GM12878 (cell line): ENCODE measurements around the gene DYDC2. TPM values are rescaled to one million over a fixed set of nuclear protein-coding genes. Genes with fewer than 3 reads are reported as not detected.

Experiments used
- ATF2 ChIP-seq: IDR thresholded peaks from 2 replicates; pipeline ENCODE4 v1.6.1; 2012; ENCODE audit warnings: low read length, inconsistent platforms
- BCL11A ChIP-seq: IDR thresholded peaks from 2 replicates; pipeline ENCODE4 v1.6.1; 2011; ENCODE audit warnings: low read depth, low read length
- BMI1 ChIP-seq: fragments of 450-650 bp; IDR thresholded peaks from 2 replicates; pipeline ENCODE4 v1.6.1; 2016; ENCODE audit warnings: mild to moderate bottlenecking, moderate library complexity, borderline replicate concordance
- CBFB ChIP-seq: IDR thresholded peaks from 2 replicates; pipeline ENCODE4 v1.6.1; 2016; ENCODE audit warnings: antibody characterized with exemption, low read depth
- CHD1 ChIP-seq: IDR thresholded peaks from 2 replicates; pipeline ENCODE4 v1.6.1; 2012; ENCODE audit warnings: low read depth, low read length, improper control_type of control experiment
- E2F4 ChIP-seq: IDR thresholded peaks from 2 replicates; pipeline ENCODE4 v1.6.1; 2012; ENCODE audit warnings: low read depth, low read length, improper control_type of control experiment
- ETV6 ChIP-seq, 2 experiments: fragments of 450-650 bp in 1 of 2; IDR thresholded peaks in 1 of 2; conservative IDR thresholded peaks in 1 of 2; 2 replicates each; pipeline ENCODE4 v1.6.1; 2014; ENCODE audit warnings: antibody characterized with exemption in 1 of 2, borderline replicate concordance in 1 of 2, low read depth in 1 of 2, mild to moderate bottlenecking in 1 of 2, moderate library complexity in 1 of 2
- EZH2 ChIP-seq: IDR thresholded peaks from 2 replicates; pipeline ENCODE4 v1.6.1; 2012; ENCODE audit warnings: low read depth, mild to moderate bottlenecking, control low read depth, inconsistent platforms, low read length, borderline replicate concordance; ENCODE audit not compliant: control insufficient read depth
- GATAD2B ChIP-seq: fragments of 450-650 bp; conservative IDR thresholded peaks from 2 replicates; pipeline ENCODE4 v1.6.1; 2017; ENCODE audit warnings: low read depth, mild to moderate bottlenecking, moderate library complexity
- IRF3 ChIP-seq: fragments of 450-650 bp; IDR thresholded peaks from 2 replicates; pipeline ENCODE4 v1.6.1; 2014; ENCODE audit warnings: mild to moderate bottlenecking
- KDM1A ChIP-seq: fragments of 200-600 bp; sonication (generic); IDR thresholded peaks from 2 replicates; pipeline ENCODE4 v1.6.1; 2016; ENCODE audit warnings: borderline replicate concordance
- MEF2A ChIP-seq: IDR thresholded peaks from 2 replicates; pipeline ENCODE4 v1.6.1; 2011; ENCODE audit warnings: low read depth, mild to moderate bottlenecking, low read length, moderate library complexity; ENCODE audit not compliant: insufficient read depth
- MLLT1 ChIP-seq: fragments of 450-650 bp; IDR thresholded peaks from 2 replicates; pipeline ENCODE4 v1.6.1; 2016; ENCODE audit warnings: mild to moderate bottlenecking
- NFYB ChIP-seq: IDR thresholded peaks from 2 replicates; pipeline ENCODE4 v1.6.1; 2011; ENCODE audit warnings: low read depth, mild to moderate bottlenecking, low read length, improper control_type of control experiment, moderate library complexity; ENCODE audit not compliant: insufficient read depth
- NR2C2 ChIP-seq: IDR thresholded peaks from 2 replicates; pipeline ENCODE4 v1.6.1; 2011; ENCODE audit warnings: borderline replicate concordance, low read depth; ENCODE audit not compliant: control insufficient read depth, insufficient read length
- PKNOX1 ChIP-seq: fragments of 450-650 bp; IDR thresholded peaks from 2 replicates; pipeline ENCODE4 v1.6.1; 2016; ENCODE audit warnings: mild to moderate bottlenecking
- POLR2A ChIP-seq: IDR thresholded peaks from 2 replicates; pipeline ENCODE4 v1.6.1; 2011; ENCODE audit warnings: low read depth, mild to moderate bottlenecking, low read length
- SKIL ChIP-seq: fragments of 450-650 bp; IDR thresholded peaks from 2 replicates; pipeline ENCODE4 v1.6.1; 2017; ENCODE audit warnings: mild to moderate bottlenecking, low read depth, inconsistent platforms; ENCODE audit not compliant: poor library complexity, severe bottlenecking
- SREBF2 ChIP-seq: IDR thresholded peaks from 2 replicates; pipeline ENCODE4 v1.6.1; 2012; ENCODE audit warnings: mild to moderate bottlenecking, low read length
- SUZ12 ChIP-seq: fragments of 200-600 bp; sonication (generic); IDR thresholded peaks from one replicate; pipeline ENCODE4 v1.6.1; 2018; ENCODE audit warnings: antibody characterized with exemption, mild to moderate bottlenecking; ENCODE audit not compliant: unreplicated experiment
- ZNF274 ChIP-seq: IDR thresholded peaks from one replicate; pipeline ENCODE4 v1.8.0; 2011; ENCODE audit not compliant: insufficient read length, insufficient read depth
- ZSCAN29 ChIP-seq: fragments of 450-650 bp; IDR thresholded peaks from 2 replicates; pipeline ENCODE4 v1.6.1; 2017; ENCODE audit warnings: mild to moderate bottlenecking, moderate library complexity
- polyA plus RNA-seq, 11 experiments: library from polyadenylated mRNA; depleted of rRNA in 4 of 11; unstranded in 6 of 11; stranded (reverse) in 5 of 11; fragments of >200 nt; fragmentation: Nextera tagmentation in 4 of 11; fragmentation: Illumina TruSeq in 1 of 11; extraction: Ambion mirVana in 4 of 11; extraction: Trizol in 1 of 11; gene quantifications; 1 replicate in 1 of 11; 2 replicates in 10 of 11; pipeline versions ENCODE4 v1.2.1 to v1.2.3, GENCODE V29; 2011 to 2016; ENCODE audit warnings: inconsistent platforms in 2 of 11, missing spikeins in 2 of 11, low read depth in 1 of 11
- total RNA-seq, 4 experiments: library from RNA; depleted of rRNA in 3 of 4; stranded (reverse); fragments of >200 nt in 3 of 4; fragmentation: Illumina TruSeq in 1 of 4; extraction: Trizol in 1 of 4; gene quantifications; 2 replicates each; pipeline versions ENCODE4 v1.2.1 to v1.2.3, GENCODE V29; 2013 to 2021

DYDC2 gene
- total and polyA plus RNA-seq, 10 of the 15 experiments (the other 5 are each of a cell fraction or from before 2014, with no cell fraction given) = 0.18 TPM; not detected in 9

- TF ChIP-seq NR2C2 (no peak), MEF2A (no peak), KDM1A (no peak), ATF2 (no peak), CHD1 (no peak), SUZ12 (no peak), BMI1 (no peak), IRF3 (no peak), GATAD2B (0 out of 2 replicates have a peak, but pooled peaks have one; percentile 66), NFYB (no peak), E2F4 (no peak), BCL11A (no peak), MLLT1 (no peak), EZH2 (no peak), ZNF274 (no peak), POLR2A (peak; percentile 72), PKNOX1 (peak; percentile 36), SREBF2 (no peak), ETV6 (conservative IDR thresholded peaks at IDR 0.05 in 1 of 2, IDR thresholded peaks at IDR 0.05 in 1 of 2; ENCODE audit: borderline replicate concordance in 1 of 2, low read depth in 1 of 2) (no peak), ZSCAN29 (no peak), CBFB (no peak), SKIL (no peak)
These were observed 51.9 kb downstream of the DYDC2 start, which contains the start of gene PRXL2A (continued) for GRCh38 chr10:80408242-80409101.
